NCI-H2196 treated with DMSO at 0.1 percent for 48 hours (cell line): ENCODE data around the gene NOTCH3.
A peak's percentile ranks its signal among the peaks of the same experiment; 100 is the strongest.

Experiments used
- DNase-seq: peaks from one replicate; lab custom pipeline; 2025; ENCODE audit not compliant: unreplicated experiment; lab: John Stamatoyannopoulos, UW

The NOTCH3 gene

DNA sequence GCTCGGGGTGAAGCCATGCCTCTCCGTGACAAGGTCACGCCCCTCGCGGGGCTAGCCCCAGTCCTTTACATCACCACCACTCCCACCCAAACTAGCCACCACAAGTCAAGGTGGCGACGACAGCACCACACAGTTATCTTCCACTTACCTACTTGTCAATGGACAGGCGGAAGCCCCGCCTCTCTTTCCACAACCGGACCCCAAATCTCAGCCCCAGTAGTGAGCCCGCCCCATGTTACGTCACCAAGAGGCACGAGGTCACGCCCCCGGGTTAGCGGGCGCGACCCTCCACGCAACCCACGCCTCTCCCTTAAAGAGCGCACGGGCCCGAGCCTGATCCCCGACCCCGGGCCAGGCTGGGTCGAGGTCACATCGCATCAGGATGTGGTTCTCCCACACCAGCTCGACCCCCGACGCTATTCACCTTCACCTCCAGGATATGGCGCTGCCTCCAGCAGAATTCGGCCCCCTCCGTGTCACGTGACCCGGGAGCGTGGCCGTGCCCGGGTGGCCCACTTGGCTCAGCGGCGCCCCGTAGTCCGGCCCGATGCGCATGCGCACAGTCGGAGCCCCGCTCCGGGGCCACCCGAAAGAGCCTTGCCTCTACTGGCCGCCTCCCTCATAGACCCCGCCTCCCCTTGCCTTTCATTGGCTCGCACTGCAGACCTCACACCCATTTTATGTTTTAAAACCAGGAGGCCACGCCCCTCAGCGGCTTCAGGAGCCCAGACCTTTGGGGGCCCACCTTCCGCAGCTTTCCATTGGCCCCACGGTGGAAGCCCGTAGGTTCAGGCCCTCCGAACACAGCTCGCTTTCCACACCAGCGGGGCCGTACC lies 75.3 kb downstream of the NOTCH3 start:
- peak; percentile 99 for DNase-seq

DNA sequence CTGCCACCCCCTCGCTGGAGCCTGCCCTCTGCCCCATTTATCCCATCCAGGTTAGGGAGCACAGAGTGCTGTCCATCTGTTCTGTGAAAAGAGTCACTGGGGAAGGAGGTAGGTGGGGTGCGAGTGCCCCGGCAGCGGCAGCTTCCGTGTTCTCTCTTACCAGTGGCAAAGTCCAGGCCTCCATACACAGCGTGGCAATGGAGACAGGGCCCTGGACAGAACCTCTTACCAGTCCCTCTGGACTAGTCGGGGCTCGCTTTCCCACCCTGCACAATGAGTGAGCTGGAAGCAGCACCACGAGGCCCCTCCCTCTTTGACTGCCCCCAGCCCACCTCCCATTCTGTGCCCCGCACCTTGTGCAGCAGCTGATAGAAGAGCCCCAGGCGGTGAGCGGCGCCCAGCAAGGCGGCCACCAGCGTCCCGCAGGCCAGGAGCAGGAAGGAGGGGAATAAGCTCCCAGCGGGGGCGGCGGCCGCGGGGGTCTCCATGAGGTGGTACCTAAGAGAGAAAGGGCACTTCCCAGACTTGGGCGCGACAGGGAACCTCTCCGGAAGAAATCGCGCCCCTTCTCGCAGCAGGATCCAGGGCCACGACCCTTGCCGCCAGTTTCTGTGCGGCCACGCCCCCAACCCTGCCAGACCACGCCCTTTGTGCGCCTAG lies 76.1 kb downstream of the NOTCH3 start:
- no peak for DNase-seq

DNA sequence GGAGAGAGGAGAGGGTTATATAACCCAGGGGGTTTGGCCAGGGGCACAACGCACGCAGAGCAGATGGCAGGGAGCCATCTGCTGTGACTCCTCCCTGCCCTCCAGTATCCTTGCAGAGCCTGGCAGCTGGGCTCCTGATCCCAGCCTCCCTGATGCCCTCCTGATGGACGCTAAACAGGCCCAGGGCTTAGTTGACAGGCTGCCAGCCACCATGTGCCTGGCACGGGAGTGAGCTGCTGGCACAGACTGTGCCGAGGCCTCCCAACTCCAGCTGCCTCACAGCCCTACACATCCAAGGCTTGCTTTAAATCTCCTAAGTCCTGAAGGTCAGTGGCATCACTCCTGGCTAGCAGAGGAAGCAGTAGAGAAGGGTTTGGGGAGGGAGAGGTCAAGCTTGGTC lies 76.9 kb downstream of the NOTCH3 start:
- peak; percentile 57 for DNase-seq

DNA sequence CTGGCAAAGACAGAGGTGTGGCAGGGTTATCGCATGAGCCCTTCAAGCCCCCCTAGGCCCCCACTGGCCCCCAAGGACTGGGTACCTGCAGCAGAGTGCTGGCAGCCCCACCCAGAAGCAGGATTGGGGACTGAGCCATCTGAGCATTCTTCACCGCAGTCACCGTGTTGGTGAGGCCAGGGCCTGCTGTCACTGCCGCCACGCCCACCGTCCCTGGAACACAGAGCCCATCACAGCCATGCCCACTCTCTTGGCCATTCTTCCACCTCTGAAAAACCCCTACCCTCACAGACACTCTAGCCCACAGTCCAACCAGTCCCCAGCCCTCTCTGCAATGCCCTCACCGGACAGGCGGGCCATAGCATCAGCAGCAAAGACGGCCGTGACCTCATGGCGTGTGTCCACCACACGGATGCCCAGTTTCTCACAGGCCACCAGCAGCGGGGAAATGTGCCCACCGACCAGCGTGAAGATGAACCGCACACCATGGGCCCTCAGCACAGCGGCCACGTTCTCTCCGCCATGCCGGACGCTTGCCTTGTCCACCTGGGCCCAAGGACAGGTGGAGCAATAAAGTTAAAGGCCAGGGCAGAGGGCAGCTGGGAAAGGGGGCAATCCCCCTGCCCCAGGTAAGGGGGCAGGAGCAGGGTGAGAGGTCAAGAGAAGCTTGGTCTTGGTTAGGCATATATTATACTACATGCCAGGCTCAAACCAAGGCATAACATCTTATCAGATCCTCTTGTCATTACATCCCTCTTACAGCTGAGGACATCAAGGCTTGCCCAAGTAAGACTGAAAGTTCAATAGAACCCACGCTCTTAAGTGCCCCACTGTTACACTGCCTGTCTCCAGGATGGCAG lies 77.5 kb downstream of the NOTCH3 start:
- no peak for DNase-seq

DNA sequence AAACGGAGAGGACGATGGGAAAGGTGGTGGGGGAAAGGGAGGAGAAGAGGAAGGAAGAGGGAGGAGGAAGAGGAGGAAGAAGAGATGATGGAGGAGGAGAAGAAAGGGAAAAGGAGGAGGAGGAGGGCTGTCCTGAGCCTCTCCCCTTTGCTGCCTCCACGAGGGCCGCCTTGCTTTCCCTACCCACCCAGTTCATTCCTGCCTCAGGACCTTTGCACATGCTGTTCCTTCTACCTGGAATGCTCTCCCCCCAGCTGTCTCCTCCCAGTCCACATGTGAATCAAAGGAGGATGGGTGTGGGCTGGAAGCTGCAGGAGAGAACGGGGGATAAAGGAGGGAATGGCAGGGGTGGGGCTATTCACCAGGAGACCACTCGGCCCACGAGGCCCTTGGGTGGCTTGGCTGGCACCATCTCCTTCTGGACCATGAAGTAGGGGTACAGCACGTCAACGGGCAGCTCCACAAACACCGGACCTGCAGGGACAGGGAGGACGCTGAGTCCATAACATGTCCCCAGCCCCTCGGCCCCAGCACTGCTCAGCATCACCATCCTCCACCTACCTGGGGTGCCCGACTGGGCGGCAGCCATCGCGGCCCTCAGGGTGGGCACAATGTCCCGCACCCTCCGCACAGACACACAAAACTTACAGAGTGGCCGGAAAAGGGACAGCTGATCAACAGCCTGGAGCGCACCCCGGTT lies 78.3 kb downstream of the NOTCH3 start:
- DNase-seq, result no peak

DNA sequence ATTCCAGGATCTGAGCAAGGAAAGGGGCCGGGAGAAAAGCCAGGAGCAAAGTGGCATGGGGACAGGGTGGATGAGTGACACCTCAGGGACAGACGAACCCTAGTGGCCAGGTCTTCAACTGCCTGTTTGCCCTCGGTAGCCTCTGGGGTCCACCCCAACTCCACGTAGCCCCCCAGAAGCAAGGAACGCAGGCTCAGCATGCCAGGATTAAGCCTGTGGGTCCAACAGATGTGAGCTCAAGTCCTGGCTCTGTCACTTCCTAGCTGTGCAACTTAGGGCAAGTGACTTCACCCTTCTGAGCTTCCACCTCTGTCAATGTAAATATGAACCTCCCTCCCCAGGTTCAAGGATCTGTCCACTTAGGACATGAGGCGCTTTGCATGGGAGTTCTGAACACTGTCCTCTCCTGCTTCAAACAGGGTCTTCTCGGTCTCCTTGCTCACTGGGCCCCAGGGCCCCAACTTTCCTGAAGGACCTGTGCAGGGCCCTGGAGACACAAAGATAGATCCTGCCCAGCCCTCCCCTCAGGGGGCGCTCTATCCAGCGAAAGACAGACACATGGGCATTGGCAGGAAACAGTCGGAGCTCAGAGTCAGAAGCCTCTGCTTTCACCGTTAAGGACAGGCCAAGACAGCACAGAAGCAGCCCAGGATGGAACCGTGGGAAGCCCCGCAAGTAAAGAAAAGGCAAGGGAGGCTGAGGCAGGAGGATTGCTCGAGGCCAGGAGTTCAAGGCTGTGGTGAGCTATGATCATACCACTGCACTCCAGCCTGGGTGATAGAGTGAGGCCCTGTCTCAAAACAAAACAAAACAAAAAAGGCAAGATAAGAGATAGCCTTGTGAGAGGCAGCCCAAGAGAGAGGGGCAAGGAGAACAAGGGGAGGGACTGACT lies 80.4 kb downstream of the NOTCH3 start:
- DNase-seq, result no peak

DNA sequence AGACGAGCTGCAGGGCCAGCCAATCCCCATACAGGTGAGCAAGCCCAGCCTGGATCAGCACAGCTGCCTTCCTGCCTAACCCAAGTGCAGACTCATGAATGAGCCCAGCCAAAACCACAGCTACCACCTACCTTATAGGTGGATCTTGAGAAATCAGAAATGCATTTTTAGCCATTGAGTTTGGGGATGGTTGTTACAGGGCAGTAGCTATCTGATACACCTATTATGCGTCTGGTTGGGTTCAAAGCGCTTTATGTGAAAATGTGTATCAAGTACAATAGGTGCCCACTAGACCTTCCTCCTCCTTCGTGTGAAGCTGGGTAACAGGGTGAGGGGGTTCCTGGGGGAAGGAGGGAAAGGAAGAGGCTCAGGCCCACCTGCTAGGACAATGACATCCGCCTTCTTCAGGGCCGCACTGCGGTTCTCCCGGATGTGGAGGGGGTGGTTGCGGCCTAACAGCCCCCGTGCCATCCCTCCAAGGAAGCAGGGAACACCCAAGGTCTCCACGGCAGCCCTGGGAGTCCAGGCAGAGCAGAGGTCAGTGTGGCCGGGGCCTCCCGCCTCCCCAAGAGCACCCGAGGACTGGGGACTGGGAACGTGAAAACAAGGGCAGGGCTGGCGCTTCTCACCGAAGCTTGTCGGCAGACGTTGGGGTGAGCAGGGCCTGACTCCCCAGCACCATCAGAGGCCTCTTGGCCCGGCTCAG lies 81.9 kb downstream of the NOTCH3 start:
- no peak for DNase-seq

DNA sequence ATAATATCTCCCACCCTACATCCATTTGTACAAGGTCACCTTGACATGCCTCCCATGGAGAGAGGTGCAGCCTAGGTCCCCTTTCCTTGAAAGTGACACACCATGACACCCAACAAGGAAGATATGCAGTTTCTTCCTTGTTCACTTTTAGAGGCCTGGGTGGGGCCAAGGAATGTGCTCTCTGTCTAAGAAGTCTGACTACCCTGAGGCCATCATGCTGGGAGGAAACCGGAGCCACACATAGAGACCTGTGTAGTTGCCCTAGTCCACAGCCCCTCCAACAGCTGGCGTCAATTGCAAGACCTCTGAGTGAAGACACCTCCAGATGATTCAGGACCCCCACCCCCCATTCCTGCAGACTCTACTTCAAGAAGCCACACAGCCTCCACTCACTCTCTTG lies 82.5 kb downstream of the NOTCH3 start:
- DNase-seq, result no peak

DNA sequence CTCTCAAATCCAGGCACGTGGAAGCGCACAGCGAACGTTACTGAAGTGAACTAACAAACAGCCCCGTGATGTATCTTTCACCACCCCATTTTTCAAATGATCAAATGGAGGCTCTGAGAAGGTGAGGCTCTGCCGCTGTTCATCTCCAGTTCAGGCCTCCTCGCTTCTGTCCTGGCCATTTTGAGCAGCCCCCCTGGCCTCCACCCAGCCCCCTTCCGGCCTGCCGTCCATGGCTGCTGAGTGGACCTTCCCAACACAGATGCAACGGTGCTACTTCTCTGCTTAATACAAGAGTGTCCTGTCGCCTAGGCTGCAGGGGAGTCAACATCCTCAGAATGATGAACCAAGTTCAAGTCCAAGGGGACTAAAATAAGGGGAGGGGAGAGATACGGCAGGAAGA lies 83.9 kb downstream of the NOTCH3 start:
- no peak for DNase-seq

DNA sequence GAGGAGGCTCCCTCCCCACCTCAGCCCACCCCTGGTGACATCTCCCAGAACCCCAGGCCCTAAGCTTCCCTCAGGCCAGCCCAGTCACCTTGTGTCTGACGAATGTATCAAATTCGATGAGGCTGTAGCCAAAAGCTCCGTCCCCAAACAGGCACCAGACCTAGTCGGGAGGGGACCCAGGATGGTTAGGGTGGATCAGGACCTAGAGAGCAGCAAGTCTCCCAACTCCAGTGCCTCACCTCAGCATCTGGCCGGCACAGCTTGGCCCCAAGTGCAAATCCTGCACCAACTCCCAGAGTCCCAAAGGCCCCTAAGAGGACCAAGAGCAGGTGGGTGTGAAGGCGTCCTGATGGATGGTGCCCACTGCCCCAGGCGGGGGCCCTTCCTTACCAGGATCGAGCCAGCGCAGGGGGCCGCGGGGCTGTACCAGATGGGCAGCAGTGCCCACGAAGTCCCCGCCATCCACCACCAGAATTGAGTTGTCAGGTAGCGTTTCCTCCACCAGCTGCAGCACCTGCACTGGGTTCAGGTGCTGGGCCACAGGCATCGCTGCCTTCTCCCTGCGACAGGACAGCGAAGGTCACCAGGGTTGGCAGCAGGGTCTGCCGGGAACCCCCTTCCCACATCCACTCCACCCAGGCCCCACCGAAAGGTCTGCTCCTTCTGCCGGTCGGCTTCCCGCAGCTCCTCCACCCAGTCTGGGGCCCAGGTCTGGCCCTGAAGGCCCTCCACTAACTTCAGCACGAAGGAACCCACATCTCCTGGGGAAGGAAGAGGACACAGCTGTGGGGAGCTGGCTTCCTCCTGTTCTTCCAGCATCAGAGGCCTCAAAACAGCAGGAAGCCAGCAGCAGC lies 84.8 kb downstream of the NOTCH3 start:
- DNase-seq, result no peak

DNA sequence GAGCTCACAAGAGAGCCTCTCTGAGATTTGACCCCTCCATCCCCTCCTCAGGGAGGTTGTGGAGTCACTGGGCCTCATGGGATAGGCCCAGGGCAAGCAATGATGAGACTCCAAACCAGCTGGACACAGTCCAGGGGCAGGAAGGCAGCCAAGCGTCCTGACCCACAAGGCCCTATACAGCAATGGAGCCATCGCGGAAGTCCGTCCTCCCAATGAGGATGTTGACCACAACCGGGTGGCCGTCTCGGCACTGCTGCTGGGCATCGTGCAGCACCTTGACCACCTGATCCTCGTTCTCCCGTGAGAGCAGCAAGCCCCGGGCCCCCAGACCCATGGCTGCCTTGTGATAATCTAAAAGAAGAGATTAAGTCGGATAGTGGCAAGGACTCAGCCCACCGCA lies 85.7 kb downstream of the NOTCH3 start:
- no peak for DNase-seq

DNA sequence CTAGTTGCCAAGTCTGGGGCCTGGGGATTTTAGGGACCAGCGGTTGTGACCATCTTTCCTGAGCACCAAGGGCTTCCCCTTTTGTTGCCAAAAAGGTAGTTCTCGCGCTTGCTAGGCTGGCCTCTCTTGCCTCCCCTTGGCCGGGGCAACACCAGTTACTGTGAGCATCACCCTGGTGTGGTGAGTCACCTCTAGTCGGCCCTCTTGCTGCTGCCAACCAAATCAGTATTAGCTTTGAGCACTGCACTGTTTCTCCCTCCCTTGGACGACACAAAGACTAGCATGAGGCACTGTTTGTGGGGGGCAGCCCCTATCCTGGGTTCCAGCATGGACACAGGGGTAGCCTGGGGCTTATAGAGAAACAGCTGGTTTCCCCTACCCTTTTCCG lies 86.6 kb downstream of the NOTCH3 start:
- no peak for DNase-seq

DNA sequence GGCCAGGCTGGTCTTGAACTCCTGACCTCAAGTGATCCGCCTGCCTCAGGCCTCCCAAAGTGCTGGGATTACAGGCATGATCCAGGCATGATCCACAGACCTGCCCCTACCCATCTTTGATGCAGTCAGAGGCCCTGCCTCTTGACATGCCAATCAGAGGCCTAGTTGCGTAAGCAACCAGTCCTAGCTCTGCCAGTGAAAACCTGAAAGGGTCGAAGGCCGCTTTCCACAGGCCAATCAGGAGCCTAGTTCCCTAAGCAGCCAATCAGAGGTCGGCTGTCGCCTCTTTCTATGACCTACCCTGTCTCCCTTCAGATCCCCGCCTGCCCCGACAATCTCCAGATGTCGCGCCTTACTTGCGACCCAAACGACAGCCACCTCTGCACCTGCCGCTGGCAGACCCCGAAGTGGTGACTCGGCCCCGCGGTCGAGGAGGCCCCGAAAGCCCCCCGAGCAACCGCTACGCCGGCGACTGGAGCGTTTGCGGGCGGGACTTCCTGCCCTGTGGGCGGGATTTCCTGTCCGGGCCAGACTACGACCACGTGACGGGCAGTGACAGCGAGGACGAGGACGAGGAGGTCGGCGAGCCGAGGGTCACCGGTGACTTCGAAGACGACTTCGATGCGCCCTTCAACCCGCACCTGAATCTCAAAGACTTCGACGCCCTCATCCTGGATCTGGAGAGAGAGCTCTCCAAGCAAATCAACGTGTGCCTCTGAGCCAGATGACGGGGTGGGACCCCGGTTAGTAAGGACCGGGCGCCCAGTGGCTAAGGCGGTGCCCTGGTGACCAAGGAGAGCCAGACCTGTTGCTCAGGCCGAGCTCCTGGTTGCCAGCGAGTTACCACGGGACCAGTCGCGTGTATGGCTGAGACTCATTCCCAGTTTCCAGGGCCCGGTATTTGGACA lies 87.3 kb downstream of the NOTCH3 start:
- no peak for DNase-seq

DNA sequence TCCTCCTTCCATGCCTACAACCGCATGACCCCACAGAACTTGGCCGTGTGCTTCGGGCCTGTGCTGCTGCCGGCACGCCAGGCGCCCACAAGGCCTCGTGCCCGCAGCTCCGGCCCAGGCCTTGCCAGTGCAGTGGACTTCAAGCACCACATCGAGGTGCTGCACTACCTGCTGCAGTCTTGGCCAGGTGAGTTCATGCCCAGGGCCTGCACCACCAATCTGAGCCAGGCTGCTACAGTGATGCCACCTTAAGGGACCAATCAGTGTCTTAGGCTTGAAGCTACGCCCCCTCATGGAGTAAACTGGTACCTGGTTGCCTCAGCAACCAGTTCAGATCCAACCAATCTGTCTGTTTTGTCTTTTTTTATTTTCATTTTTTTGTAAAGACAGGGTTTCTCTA lies 88.4 kb downstream of the NOTCH3 start:
- DNase-seq, result no peak

DNA sequence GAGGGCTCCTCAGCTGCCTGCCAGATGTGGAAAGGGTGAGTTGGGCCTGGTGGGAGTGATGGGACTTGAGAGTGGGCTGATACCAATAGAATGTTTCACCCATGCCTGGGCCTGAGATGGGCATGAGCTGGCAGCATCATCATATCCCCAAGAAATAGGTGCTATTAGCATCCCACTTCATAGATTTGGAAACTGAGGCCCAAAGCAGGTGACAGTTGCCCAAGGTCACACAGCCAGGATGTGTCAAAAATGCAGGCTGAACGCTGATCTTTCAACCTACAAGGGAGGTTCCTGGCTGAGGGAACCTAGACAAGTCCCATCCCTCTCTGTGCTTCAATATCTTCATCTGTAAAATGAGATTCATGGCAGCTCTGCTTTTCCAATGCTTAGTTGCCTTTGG lies 89.0 kb downstream of the NOTCH3 start:
- DNase-seq, result no peak

DNA sequence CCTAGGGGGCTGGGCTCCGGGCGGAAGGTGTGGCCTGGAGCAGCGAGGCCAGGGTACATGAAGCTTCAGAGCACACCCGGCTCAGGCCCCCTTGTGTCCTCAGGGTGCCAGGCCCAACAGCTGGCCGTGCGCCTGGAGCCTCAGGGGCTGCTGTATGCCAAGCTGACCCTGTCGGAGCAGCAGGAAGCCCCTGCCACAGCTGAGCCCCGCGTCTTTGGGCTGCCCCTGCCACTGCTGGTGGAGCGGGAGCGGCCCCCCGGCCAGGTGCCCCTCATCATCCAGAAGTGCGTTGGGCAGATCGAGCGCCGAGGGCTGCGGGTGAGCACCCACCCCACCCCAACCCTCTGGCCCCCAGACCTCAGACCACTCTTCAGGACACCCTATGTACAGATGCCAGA lies 90.4 kb downstream of the NOTCH3 start:
- DNase-seq, result no peak

DNA sequence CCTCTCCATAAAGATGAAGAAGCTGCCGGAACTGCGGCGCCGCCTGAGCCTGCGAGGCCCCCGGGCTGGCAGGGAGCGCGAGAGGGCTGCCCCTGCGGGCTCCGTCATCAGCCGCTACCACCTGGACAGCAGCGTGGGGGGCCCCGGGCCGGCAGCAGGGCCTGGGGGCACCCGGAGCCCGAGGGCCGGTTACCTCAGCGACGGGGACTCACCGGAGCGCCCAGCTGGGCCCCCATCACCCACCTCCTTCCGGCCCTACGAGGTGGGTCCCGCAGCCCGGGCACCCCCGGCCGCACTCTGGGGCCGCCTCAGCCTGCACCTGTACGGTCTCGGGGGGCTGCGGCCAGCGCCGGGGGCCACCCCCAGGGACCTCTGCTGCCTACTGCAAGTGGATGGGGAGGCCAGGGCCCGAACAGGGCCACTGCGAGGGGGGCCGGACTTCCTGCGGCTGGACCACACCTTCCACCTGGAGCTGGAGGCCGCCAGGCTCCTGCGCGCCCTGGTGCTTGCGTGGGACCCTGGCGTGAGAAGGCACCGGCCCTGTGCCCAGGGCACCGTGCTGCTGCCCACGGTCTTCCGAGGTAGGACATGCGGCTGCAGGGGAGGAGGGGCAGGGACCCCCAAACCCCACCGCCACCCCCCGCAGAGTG lies 90.9 kb downstream of the NOTCH3 start:
- DNase-seq, result no peak
